H1 (cell line): ENCODE measurements around the gene GABRD. TPM values are rescaled to one million over a fixed set of nuclear protein-coding genes. Genes with fewer than 3 reads are reported as not detected.

Experiments
- ATF2 ChIP-seq: IDR thresholded peaks from 2 replicates; pipeline ENCODE4 v1.6.1; 2012; ENCODE audit warnings: low read length, inconsistent platforms
- POU5F1 ChIP-seq: IDR thresholded peaks from 2 replicates; pipeline ENCODE4 v1.6.1; 2011; ENCODE audit warnings: low read depth, mild to moderate bottlenecking, low read length, moderate library complexity
- SIRT6 ChIP-seq: IDR thresholded peaks from one replicate; pipeline ENCODE4 v1.7.1; 2012; ENCODE audit warnings: low read length, inconsistent platforms
- polyA plus RNA-seq, 7 experiments: library from polyadenylated mRNA; depleted of rRNA in 3 of 7; stranded (reverse) in 5 of 7; unstranded in 2 of 7; fragments of >200 nt in 5 of 7; fragments of 200-250 nt in 2 of 7; gene quantifications; 1 replicate in 5 of 7; 2 replicates in 1 of 7; 4 replicates in 1 of 7; pipeline versions ENCODE4 v1.2.1 to v1.2.3, GENCODE V29; 2011 to 2013; ENCODE audit warnings: missing spikeins in 2 of 7, mixed read lengths in 2 of 7
- total RNA-seq: library from RNA; stranded (reverse); fragmentation: NEBNext Ultra II Directional; extraction: Animal tissue kit (Norgen Biotek cat#: 25700); gene quantifications from 2 replicates; pipeline ENCODE4 v1.2.1, GENCODE V29; 2021

Gene GABRD
- total and polyA plus RNA-seq, 2 of the 8 experiments (the other 6 are each of a cell fraction or from before 2014, with no cell fraction given): 1.8 to 3.0 TPM

GRCh38 chr1:2014741-2015735 lies 4.1 kb upstream of the GABRD start (continued):
- TF ChIP-seq ATF2: no peak
- TF ChIP-seq POU5F1: no peak
- TF ChIP-seq SIRT6: no peak
- TF ChIP-seq, all 59 proteins: peak for 0
